Spleen (tissue), 7 donors: Measurements from ENCODE around the gene CHMP5.

ENCODE experiments used
- CTCF ChIP-seq, 11 experiments: fragments of 200-600 bp in 7 of 11; fragments of 450-650 bp in 4 of 11; sonication (generic) in 4 of 11; IDR thresholded peaks in 8 of 11; conservative IDR thresholded peaks in 3 of 11; 1 replicate in 7 of 11; 2 replicates in 4 of 11; pipeline versions ENCODE4 v1.4.0 to v1.8.0; 2016 to 2021; ENCODE audit warnings: antibody characterized with exemption in 11 of 11, inconsistent platforms in 4 of 11, mild to moderate bottlenecking in 1 of 11
- POLR2A ChIP-seq, 3 donors: fragments of 450-650 bp; IDR thresholded peaks; one replicate each; pipeline ENCODE4 v1.5.1; 2017; ENCODE audit warnings: antibody characterized with exemption in 3 of 3, mild to moderate bottlenecking in 1 of 3
- POLR2AphosphoS5 ChIP-seq, 3 donors: sonication (generic); formaldehyde crosslinking; IDR thresholded peaks; one replicate each; pipeline ENCODE4 v1.5.1; 2017; ENCODE audit warnings: antibody characterized with exemption in 3 of 3
- donor health status: DM: no; HTN: no; CAD: no; lungs with moderate emphysema.
- donor health status: DM: no; HTN: no; CAD: no.
- donor health status: DM: no; HTN: no; CAD: no.

- TF ChIP-seq CTCF (IDR thresholded peaks at IDR 0.05 in 8 of 11, conservative IDR thresholded peaks at IDR 0.05 in 3 of 11) (no peak), POLR2AphosphoS5 (IDR thresholded peaks at IDR 0.05) (no peak), POLR2A (IDR thresholded peaks at IDR 0.05) (no peak)
These were observed 16.2 kb upstream of the CHMP5 start for GRCh38 chr9:33248606-33249005.
